Ascending aorta (tissue), 2 donors: ENCODE data around the gene CTNNA2. TPM values are rescaled to one million over a fixed set of nuclear protein-coding genes. Genes with fewer than 3 reads are reported as not detected.

Experiments
- DNase-seq, 2 donors: peaks; one replicate each; pipeline ENCODE4 v3.0.0-alpha.2; 2019; ENCODE audit warnings: low spot score in 2 of 2
- H3K27ac ChIP-seq, 2 donors: fragments of 200-600 bp; sonication (generic); one replicate each; pipeline ENCODE4 v1.5.1; 2016 to 2017; ENCODE audit warnings: mild to moderate bottlenecking in 1 of 2
- H3K27me3 ChIP-seq: fragments of 200-600 bp; sonication (generic); one replicate; pipeline ENCODE4 v1.5.1; 2017
- H3K36me3 ChIP-seq, 2 donors: fragments of 200-600 bp; sonication (generic); one replicate each; pipeline ENCODE4 v1.5.1; 2016
- H3K4me1 ChIP-seq, 2 donors: fragments of 200-600 bp; sonication (generic); one replicate each; pipeline ENCODE4 v1.5.1; 2016 to 2017; ENCODE audit warnings: mild to moderate bottlenecking in 1 of 2
- H3K4me3 ChIP-seq, 2 donors: fragments of 200-600 bp; sonication (generic); one replicate each; pipeline ENCODE4 v1.5.1; 2016 to 2017; ENCODE audit warnings: mild to moderate bottlenecking in 1 of 2
- H3K9me3 ChIP-seq, 2 donors: fragments of 200-600 bp; sonication (generic); one replicate each; pipeline ENCODE4 v1.5.1; 2016
- CTCF ChIP-seq, 3 experiments: fragments of 200-600 bp in 2 of 3; fragments of 450-650 bp in 1 of 3; sonication (generic) in 2 of 3; IDR thresholded peaks; one replicate each; pipeline ENCODE4 v1.5.1; 2016 to 2019; ENCODE audit warnings: antibody characterized with exemption in 3 of 3, mild to moderate bottlenecking in 1 of 3, moderate library complexity in 1 of 3
- intact Hi-C: fragments of 100-400 bp; cut with DNase I; formaldehyde crosslinking; loops from one replicate; pipeline ENCODE4 v1.15.1; 2023
- total RNA-seq: library from RNA; depleted of rRNA; stranded (reverse); fragments of >200 nt; gene quantifications from one replicate; pipeline ENCODE4 v1.1.0, GENCODE V29; 2016

CTNNA2 gene
- total RNA-seq, 1 donor from 2014 or later, result not detected

- DNase-seq, result no peak
- Histone ChIP-seq H3K4me3 (no peak overlapping the region), H3K9me3 (no peaks in the 10 kb centered on the region), H3K36me3 (no peaks in the 10 kb centered on the region), H3K4me1 (no peaks in the 10 kb centered on the region), H3K27me3 (no peaks in the 10 kb centered on the region), H3K27ac (no peak overlapping the region)
- TF ChIP-seq CTCF (IDR thresholded peaks at IDR 0.05), result no peak
- intact Hi-C loops, result no loop called here
These were observed 640.9 kb downstream of the CTNNA2 start for GRCh38 chr2:80153768-80154167.

GRCh38 chr2:80154231-80154915 lies 641.5 kb downstream of the CTNNA2 start:
- Histone ChIP-seq H3K4me3 (no peak overlapping the region), H3K9me3 (no peaks in the 10 kb centered on the region), H3K36me3 (no peaks in the 10 kb centered on the region), H3K4me1 (no peaks in the 10 kb centered on the region), H3K27me3 (no peaks in the 10 kb centered on the region), H3K27ac (no peak overlapping the region)
- TF ChIP-seq CTCF (IDR thresholded peaks at IDR 0.05), result no peak
- no peak for DNase-seq
- intact Hi-C loops, result no loop called here

GRCh38 chr2:80164375-80164774 lies 651.5 kb downstream of the CTNNA2 start:
- H3K9me3 ChIP-seq, result no peaks in the 10 kb centered on the region
- H3K36me3 ChIP-seq, result no peaks in the 10 kb centered on the region
- TF ChIP-seq CTCF (IDR thresholded peaks at IDR 0.05), result no peak
- H3K4me1 ChIP-seq, result no peaks in the 10 kb centered on the region
- intact Hi-C loops, result no loop called here
- no peak overlapping the region for H3K4me3 ChIP-seq
- no peaks in the 10 kb centered on the region for H3K27me3 ChIP-seq
- no peak overlapping the region for H3K27ac ChIP-seq
- DNase-seq, result no peak

GRCh38 chr2:80166483-80167171 lies 653.8 kb downstream of the CTNNA2 start:
- DNase-seq, result no peak
- intact Hi-C loops, result no loop called here
- no peak overlapping the region for H3K4me3 ChIP-seq
- H3K27me3 ChIP-seq, result no peaks in the 10 kb centered on the region
- H3K36me3 ChIP-seq, result no peaks in the 10 kb centered on the region
- no peaks in the 10 kb centered on the region for H3K4me1 ChIP-seq
- H3K9me3 ChIP-seq, result no peaks in the 10 kb centered on the region
- H3K27ac ChIP-seq, result no peak overlapping the region
- TF ChIP-seq CTCF (IDR thresholded peaks at IDR 0.05), result no peak

- Histone ChIP-seq H3K27me3 (no peaks in the 10 kb centered on the region), H3K4me1 (no peaks in the 10 kb centered on the region)
- intact Hi-C loops, result no loop called here
These were observed 654.5 kb downstream of the CTNNA2 start for GRCh38 chr2:80167284-80167808.

More at GRCh38 chr2:80167284-80167808, 654.5 kb downstream of the CTNNA2 start:
- no peak overlapping the region for H3K4me3 ChIP-seq
- no peaks in the 10 kb centered on the region for H3K9me3 ChIP-seq
- no peak for DNase-seq
- no peak for TF ChIP-seq CTCF (IDR thresholded peaks at IDR 0.05)
- no peaks in the 10 kb centered on the region for H3K36me3 ChIP-seq
- H3K27ac ChIP-seq, result no peak overlapping the region
